SW480 (cell line): ENCODE results near the gene RPTOR.

ENCODE experiments used
- DNase-seq: peaks from one replicate; pipeline ENCODE4 v3.0.0-alpha.2; 2016; ENCODE audit warnings: low spot score

The RPTOR gene

DNA sequence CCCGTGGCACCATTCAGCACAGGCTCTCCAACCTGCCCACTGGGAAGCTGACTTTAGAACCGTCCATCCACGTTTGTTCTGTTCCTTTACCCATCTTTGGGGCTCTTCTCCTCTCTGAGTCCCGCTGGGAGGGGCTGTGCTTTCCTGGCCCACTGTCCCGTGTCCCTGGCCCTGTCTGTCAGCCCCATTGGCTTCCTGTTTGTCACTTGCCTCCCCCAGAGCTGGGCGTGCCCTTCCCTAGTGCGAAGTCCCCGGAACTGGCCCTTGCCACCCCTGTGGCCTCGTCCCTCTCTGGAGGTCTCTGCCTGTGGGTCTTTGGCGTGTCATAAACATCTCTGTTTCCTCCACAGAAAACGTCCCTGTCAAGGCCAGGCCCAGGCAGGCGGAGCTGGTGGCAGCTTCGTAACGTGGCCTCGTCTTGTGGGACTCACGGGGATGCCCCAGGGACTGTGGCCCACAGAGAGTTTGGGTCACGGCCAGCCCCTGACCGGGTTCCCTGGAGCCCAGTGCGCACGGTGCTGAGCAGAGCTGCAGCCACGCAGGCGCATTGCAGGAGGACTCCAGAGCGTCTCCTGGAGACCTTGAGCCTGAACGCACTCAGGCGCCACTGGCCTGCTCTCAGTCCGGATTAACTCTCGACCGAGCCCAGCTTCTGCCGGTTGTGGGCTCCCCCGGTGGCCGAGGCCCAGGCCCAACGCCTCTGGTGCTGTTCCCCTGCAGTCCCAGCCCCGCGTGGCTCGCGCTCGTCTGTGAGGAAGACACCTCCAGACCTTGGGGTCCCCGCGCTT is 454.3 kb downstream of the RPTOR start:
- DNase-seq: no peak

DNA sequence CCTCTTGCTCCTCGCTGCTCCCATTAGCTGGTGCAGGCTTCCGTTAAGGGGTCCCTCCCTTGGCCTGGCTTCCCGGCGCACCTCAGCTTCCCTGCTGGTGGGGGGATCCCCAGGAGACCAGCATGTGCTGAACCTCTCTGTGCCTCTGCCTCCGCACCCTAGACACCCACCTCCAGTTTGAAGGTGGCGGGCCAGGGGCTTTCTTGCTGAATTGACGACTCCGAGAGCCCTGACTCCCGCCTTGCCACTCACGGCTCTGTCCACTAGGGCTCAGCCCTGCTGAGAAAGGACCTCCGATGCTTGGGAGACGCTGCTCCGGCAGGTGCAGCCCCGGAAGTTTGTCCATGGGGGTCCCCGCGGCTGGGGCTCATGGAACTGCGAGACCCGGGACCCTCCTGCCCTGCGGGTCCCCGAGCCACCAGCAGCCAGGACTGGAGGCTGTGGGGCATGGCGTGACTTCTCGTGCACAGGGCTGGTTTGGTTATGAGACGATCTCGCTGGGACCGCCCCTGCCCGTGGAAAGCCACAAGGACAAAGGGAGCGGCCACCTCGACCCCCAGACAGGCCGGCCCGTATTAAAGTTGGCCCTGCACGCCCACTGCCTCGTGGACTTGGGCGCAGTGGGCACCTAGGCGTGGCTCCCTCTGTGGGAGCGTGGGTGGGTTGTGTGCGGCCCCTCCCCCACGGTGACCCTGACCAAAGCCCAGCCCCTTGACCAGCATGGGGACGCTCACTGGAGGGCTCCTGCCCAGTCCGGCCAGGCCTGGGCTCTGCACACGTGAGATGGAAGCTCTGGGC is 455.1 kb downstream of the RPTOR start:
- no peak for DNase-seq

DNA sequence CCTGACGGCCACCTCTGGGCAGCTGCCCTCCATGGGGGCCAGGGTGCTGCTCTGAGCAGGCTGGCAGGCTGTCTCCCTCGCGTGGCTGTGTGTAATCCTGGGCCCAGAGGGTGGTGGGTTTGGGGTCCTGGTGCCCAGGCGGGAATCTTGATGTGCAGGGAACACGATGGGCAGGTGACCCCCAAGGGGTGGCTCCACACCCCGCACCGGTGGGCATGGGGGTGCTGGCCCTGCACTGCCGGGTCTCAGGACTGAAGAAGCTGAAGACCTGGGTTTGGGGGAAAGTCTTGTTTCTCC is 455.6 kb downstream of the RPTOR start:
- no peak for DNase-seq

DNA sequence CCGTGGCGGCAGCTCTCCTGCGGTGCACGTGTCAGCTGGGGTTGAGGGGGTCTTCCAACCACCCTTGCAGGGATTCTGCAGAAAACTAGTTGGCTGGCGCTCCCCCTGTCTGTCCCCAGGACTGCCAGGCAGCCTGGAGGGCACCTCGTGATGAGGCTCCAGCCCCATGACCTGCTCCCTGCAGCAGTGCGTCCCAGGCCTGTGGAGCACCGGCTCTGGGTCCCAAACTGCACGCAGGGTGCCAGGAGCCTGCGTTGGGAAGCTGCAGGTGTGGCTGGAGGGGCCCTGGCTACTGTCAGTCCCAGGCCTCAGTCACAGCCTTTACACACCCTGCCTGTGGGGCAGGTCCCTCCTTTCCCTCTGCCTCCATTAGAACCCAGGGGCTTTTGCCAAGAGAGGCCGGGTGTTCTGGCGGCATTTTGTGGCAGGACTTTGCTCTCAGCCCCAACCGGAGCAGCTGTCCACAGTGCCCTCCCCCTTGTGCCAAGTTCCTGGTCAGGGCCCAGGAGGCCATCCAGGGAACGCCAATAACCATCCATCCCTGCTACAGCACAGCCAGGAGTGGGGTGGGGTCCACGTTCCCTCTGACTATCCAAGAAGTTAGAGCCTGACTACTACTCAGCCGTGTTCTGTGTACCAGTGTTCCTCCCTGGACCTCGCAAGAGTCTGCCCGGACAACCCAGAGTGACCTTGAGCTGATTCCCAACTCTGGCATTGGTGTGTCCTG is 456.2 kb downstream of the RPTOR start:
- DNase-seq: no peak

DNA sequence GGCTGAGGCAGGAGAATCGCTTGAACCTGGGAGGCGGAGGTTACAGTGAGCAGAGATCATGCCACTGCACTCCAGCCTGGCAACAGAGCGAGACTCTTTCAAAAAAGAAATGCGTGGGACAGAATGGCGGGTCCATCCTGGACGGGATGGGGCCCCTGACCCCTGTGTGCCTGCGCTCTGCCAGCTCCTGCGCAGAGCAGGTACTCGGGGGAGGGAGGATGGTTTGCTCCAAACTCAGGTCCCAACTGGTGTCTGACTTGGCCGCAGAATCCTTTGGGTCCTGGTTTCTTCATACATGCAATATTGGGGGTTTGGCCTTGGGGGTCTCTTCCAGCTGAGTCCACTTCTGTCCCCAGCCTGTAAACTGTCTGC is 457.4 kb downstream of the RPTOR start:
- DNase-seq: no peak

DNA sequence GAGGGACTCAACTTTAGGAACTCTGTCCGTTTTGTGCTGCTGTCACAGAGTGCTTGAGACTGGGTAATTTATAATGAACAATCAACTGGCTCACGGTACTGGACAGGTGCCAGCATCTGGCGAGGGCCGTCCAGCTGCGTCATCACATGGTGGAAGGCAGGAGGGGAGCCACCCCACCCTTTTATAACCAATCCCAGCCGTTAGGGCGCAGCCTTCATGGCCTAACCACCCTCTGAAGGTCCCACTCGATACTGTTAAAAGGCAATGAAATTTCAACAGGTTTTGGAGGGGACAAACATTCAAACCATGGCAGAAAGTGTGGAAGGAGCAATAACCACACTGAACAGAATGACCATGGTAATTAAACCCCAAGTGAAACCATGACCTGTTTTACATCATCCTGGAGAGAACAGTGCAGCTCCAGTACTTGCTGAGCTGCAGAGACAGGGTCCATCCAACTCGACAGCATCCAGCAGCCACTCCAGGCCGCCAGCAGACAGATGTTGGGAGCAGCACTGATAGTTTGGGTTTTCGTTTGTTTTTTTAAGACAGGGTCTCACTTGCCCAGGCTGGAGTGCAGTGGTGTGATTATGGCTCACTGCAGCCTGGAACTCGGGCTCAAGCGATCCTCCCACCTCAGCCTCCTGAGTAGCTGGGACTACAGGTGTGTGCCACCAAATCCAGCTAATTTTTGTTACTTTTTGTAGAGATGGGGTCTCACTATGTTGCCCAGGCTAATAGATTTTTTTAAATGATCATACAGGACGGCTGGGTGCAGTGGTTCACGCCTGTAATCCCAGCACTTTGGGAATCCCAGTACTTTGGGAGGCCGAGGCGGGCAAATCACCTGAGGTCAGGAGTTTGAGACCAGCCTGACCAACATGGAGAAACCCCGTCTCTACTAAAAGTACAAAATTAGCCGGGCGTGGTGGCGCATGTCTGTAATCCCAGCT is 458.0 kb downstream of the RPTOR start:
- DNase-seq: peak; percentile 68

DNA sequence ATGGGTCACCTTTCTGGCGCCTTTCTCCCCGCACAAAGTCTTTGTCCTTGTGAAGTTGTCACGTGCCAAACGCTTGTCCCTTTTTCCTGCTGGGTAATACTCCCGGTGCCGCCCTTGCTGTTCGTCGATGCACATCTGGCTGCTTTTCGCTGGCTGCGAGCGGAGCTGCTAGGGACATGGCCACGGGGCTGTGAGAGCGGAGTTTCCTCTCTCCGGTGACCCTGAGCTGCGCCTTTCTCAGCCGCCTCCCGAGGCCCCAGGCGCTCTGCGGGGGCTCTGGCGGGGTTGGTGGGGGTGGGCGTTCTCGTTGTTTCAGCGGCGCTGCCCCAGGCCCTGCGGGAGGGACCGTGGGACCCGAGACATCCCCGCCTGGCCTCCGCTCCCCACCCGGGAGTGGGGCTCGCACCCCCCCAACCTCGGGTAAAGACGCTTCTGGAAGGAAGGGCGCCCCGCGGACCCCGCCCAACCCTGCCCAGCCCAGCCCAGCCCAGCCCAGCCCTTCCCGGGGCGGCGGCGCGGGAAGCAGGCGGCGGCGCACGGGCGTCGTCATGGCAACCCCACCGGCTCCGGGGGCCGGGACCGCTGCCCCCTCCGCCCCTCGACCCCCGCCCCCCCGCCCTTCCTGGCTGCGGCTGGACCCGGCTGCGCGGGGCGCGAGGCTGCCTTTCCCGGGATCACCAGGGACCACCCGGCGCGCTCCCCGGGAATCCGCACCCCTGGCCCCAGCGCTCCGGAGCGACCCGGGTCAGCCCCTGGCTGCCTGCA is 459.3 kb downstream of the RPTOR start:
- DNase-seq: no peak

DNA sequence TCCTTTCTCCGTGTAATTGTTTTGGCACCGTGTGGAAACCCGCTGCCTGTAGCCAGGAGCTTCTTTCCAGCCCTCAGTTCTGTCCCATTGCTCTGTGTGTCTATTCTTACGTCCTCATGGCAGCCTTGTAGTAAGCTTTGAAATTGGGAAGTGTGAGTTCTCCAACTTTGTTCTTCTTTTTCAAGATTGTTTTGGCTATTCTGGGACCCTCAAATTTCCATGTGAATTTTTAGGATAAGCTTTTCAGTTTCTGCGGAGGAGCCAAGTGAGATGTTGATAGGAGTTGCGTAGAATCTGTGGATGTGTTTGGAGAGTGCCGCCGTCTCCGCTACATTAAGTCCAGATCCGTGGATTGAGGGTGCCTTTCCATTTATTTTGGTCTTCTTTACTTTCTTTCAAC is 462.3 kb downstream of the RPTOR start:
- DNase-seq: no peak

DNA sequence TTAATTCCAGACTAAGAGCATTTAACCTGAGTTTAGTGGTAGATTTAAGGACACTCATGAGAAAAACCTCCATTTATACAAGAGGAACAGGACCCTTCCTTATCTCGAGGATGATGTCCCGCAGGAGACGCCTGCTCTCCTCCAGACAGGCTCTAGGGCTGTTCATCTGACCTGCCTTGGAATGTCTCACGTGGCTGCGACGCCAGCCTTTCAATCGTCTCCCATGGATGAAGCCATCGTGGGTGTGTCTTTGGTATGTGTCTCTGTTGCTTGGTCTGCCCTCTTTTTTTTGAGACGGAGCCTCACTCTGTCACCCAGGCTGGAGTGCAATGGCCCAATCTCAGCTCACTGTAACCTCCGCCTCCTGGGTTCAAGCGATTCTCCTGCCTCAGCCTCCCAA is 463.5 kb downstream of the RPTOR start:
- DNase-seq: no peak

DNA sequence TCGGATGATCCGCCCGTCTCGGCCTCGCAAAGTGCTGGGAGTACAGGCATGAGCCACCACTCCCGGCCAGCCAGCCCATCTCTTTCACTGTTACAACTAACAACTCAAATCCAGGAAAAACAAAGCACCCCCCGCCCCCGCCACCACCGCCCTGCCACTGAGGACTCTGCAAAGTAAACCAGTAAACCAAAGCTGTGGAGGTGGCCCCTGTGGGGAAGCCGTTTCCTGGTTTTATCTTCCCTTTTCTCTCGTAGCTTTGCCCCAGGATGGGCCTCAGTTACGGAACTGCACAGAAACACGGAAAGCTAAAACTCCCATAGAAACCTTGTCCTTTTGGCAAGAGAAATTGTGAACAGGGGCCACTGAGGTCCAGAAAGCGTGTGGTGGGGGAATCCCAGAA is 464.5 kb downstream of the RPTOR start:
- DNase-seq: no peak

DNA sequence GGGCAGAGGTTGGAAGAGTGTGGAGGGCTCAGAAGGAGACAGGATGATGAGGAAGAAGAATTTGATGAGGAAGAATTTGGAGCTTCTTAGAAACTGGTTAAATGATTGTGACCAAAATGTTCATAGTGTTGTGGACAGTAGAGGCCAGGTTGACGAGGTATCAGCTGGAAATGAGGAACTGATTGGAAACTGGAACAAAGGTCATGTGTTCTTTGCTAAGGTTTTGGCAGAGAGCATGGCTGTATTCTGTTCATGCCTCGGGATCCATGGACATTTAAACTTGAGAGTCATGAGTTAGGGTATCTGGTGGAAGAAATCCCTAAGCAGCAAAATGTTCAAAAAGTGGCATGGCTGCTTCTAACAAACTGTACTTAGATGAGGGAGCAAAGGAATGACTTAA is 466.3 kb downstream of the RPTOR start:
- no peak for DNase-seq

DNA sequence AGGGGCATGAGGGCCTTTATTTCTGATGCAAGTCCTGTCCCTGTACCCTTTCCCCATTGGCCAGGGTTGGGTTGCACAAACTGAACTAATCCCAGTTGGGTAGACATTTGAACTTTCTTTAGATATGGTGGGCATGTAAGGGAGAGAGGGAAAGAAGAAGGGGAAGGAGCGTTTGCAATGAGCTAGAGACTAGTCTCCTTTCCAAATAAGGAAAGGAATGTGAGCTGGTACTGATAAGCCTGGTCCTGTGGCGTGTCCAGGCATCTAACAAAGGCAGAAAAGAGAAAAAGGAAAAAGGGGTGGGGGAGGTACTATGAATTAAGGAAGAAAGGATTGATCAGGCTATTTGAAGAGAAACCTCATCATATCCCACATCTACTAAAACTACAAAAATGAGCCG is 467.3 kb downstream of the RPTOR start:
- DNase-seq: no peak

DNA sequence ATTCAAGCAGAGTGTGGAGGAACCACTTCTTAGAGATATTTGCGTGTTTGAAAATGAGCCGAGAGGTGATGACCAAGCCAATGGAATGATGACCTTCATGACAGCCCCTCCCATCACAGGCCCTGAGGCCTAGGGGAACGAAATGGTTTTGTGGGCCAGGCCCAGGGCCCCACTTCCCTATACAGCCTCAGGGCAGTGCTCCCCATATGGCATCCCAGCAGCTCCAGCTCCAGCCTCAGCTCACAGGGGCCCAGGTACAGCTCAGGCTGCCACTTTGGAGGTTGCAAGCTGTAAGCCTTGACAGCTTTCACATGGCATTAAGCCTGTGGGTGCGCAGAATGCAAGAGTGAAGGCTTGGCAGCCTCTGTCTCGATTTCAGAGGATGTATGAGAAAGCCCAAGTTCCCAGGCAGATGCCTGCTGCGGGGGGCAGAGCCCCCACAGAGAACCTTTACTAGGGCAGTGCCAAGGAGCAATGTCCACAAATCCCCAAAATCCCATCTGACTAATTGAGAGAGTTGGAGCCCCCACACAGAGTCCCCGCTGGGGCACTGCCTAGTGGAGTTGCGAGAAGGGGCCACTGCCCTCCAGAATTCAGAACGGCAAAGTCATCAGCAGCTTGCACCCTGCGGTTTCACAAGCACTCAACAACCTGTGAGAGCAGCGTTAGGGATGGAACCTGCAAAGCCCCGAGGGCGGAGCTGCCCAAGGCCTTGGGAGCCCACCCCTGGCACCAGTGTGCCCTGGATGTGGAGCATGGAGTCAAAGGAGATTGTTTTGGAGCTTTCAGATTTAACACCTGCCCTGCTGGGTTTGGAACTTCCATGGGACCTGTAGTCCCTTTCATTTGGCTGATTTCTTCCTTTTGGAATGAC is 468.2 kb downstream of the RPTOR start:
- no peak for DNase-seq

DNA sequence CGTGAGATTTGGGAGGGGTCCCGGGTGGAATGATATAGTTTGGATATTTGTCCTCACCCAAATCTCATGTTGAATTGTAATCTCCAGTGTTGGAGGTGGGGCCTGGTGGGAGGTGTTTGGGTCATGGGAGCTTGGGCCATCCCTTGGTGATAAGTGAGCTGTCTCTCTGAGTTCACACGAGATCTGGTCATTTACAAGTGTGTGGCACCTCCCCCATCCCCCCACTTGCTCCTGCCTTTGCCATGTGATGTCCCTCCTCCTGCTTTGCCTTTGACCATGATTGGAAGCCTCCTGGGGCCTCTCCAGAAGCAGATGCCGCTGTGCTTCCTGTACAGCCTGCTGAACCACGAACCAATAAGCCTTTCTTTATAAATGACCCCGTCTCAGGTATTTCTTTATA is 469.0 kb downstream of the RPTOR start:
- no peak for DNase-seq

DNA sequence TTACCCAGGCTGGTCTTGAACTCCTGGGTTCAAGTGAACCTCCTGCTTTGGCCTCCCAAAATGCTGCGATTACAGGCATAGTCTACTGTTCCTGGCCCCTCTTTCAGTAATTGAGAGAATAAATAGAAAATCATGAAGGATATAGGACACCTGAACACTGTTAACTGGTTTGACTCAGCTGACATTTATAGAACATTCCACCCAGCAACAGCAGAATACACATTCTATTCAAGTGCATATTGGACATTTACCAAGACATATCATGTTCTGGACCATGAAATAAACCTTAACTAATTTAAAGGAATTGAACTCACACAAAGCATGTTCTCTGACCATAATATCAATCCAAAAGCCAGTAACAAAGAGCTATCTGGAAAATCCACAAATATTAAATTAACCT is 470.5 kb downstream of the RPTOR start:
- DNase-seq: no peak
